MM.1S (cell line): ENCODE measurements around the gene CCDC86.

Experiments
- DNase-seq: peaks from one replicate; pipeline ENCODE4 v3.0.0-alpha.2; 2015
- H2AFZ ChIP-seq: fragments of 300-600 bp; sonication (generic); 2 replicates; pipeline ENCODE4 v1.6.0; 2016; ENCODE audit warnings: antibody characterized with exemption, low read length
- H3F3A ChIP-seq: fragments of 300-600 bp; sonication (generic); 2 replicates; pipeline ENCODE4 v1.6.1; 2016; ENCODE audit warnings: mild to moderate bottlenecking, antibody characterized with exemption, low read length, moderate library complexity, mixed read lengths; ENCODE audit not compliant: insufficient read depth
- H3K27ac ChIP-seq: fragments of 300-600 bp; sonication (generic); 2 replicates; pipeline ENCODE4 v1.5.1; 2016; ENCODE audit warnings: mild to moderate bottlenecking, low read length
- H3K27me3 ChIP-seq: fragments of 300-600 bp; sonication (generic); replicated peaks from 2 replicates; pipeline ENCODE4 v1.6.0; 2016; ENCODE audit warnings: low read length; ENCODE audit not compliant: insufficient read depth
- H3K36me3 ChIP-seq: fragments of 300-600 bp; sonication (generic); replicated peaks from 2 replicates; pipeline ENCODE4 v1.6.1; 2016; ENCODE audit warnings: mild to moderate bottlenecking, low read length, mixed read lengths; ENCODE audit not compliant: insufficient read depth
- H3K4me1 ChIP-seq: fragments of 300-600 bp; sonication (generic); 2 replicates; pipeline ENCODE4 v1.6.1; 2016; ENCODE audit warnings: low read length, mixed read lengths
- H3K4me2 ChIP-seq: fragments of 300-600 bp; sonication (generic); 2 replicates; pipeline ENCODE4 v1.6.0; 2016; ENCODE audit warnings: low read depth, low read length
- H3K4me3 ChIP-seq: fragments of 300-600 bp; sonication (generic); 2 replicates; pipeline ENCODE4 v1.5.1; 2016; ENCODE audit warnings: low read length, mixed read lengths
- H3K79me2 ChIP-seq: fragments of 300-600 bp; sonication (generic); 2 replicates; pipeline ENCODE4 v1.6.1; 2016; ENCODE audit warnings: mixed run types, low read length, mixed read lengths
- H3K9ac ChIP-seq: fragments of 300-600 bp; sonication (generic); 2 replicates; pipeline ENCODE4 v1.6.1; 2016; ENCODE audit warnings: low read length, mixed read lengths
- H3K9me2 ChIP-seq: fragments of 300-600 bp; sonication (generic); replicated peaks from 2 replicates; pipeline ENCODE4 v1.6.1; 2016; ENCODE audit warnings: mild to moderate bottlenecking, low read length, mixed read lengths; ENCODE audit not compliant: insufficient read depth
- H3K9me3 ChIP-seq: fragments of 300-600 bp; sonication (generic); replicated peaks from 2 replicates; pipeline ENCODE4 v1.6.1; 2016; ENCODE audit warnings: mild to moderate bottlenecking, low read length, mixed read lengths; ENCODE audit not compliant: insufficient read depth
- H4K20me1 ChIP-seq: fragments of 300-600 bp; sonication (generic); 2 replicates; pipeline ENCODE4 v1.6.1; 2016; ENCODE audit warnings: mild to moderate bottlenecking, low read length, moderate library complexity, mixed read lengths; ENCODE audit not compliant: insufficient read depth
- EZH2 ChIP-seq: fragments of 300-600 bp; sonication (generic); optimal IDR thresholded peaks from 2 replicates; pipeline ENCODE3; 2017; ENCODE audit warnings: low read depth, mild to moderate bottlenecking, antibody characterized with exemption, low read length, mixed read lengths
- EZH2phosphoT487 ChIP-seq: fragments of 300-600 bp; sonication (generic); IDR thresholded peaks from 2 replicates; pipeline ENCODE4 v1.6.1; 2018; ENCODE audit warnings: antibody characterized with exemption, low read length
- TF ChIP-seq, protein P1 (sequence below): fragments of 300-600 bp; sonication (generic); IDR thresholded peaks from 2 replicates; pipeline ENCODE4 v1.5.1; 2016; ENCODE audit warnings: antibody characterized with exemption, low read length, mixed read lengths

Gene CCDC86

DNA sequence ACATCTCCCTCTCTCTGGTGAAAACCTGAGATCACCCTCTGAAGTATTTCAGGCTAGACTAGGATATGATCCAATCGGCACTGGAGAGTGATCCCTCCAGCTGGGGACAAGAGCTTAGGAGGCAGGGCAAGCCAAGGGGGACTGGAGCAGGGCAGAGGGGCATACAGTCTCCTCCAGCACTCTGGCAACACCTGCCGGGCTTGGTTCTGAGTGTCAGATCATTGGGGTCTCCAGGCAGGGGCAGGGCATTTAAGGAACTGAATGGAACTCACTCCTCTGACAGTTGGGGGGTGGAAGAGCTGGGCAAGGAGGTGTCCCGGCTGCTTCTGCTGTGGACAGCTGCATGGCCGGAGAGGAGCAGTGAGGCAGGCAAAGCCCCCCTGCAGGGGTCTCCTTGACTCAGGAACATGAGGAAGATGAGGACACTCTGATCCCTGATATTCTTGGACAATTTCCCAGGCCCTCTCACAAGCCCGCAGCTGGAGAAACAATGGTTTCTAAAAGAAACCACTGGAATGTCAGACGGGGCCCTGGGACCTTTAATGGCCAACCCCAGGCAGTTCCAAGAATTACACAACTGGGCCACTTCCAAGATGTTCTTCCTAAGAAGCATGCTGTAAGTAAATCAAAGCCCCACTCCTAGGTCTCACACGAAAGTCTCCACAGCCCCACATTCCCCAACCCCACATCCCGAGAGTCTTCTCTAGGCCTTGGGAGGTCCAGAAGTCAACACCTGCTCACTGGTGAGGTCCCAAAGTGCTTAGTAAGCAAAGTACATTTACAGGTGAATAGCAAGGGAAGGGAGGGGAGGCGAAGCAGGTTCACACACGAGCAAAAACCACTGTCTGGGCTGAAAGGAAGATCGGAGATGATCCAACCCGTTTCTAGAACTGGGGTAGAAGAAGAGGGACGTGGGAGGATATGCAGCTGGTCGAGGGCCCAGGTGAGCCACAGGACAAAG, 1.2 kb upstream of the CCDC86 start:
- H3K9me2 ChIP-seq = no peaks in the 10 kb centered on the region
- peaks cover 42% of the 10 kb centered on the region for H3K79me2 ChIP-seq
- H3K4me3 ChIP-seq = peak overlapping the region; percentile 29; the same call in 1 of the 2 replicates
- H3K9ac ChIP-seq = peak overlapping the region; percentile 50; the same call in 1 of the 2 replicates
- no peaks in the 10 kb centered on the region for H4K20me1 ChIP-seq
- peak overlapping the region; percentile 66 for H3K4me2 ChIP-seq
- TF ChIP-seq, protein P1, sequence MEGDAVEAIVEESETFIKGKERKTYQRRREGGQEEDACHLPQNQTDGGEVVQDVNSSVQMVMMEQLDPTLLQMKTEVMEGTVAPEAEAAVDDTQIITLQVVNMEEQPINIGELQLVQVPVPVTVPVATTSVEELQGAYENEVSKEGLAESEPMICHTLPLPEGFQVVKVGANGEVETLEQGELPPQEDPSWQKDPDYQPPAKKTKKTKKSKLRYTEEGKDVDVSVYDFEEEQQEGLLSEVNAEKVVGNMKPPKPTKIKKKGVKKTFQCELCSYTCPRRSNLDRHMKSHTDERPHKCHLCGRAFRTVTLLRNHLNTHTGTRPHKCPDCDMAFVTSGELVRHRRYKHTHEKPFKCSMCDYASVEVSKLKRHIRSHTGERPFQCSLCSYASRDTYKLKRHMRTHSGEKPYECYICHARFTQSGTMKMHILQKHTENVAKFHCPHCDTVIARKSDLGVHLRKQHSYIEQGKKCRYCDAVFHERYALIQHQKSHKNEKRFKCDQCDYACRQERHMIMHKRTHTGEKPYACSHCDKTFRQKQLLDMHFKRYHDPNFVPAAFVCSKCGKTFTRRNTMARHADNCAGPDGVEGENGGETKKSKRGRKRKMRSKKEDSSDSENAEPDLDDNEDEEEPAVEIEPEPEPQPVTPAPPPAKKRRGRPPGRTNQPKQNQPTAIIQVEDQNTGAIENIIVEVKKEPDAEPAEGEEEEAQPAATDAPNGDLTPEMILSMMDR = no peak
- TF ChIP-seq EZH2 (no peak), EZH2phosphoT487 (no peak)
- peaks cover 63% of the 10 kb centered on the region for H3K4me1 ChIP-seq
- peak overlapping the region; percentile 61 for H2AFZ ChIP-seq
- no peaks in the 10 kb centered on the region for H3K9me3 ChIP-seq
- H3K36me3 ChIP-seq = peaks cover 2% of the 10 kb centered on the region; the same call in 1 of the 2 replicates
- peak overlapping the region; percentile 94 for H3K27ac ChIP-seq
- H3K27me3 ChIP-seq = no peaks in the 10 kb centered on the region
- DNase-seq = peak; percentile 78
- H3F3A ChIP-seq = peaks cover 37% of the 10 kb centered on the region

DNA sequence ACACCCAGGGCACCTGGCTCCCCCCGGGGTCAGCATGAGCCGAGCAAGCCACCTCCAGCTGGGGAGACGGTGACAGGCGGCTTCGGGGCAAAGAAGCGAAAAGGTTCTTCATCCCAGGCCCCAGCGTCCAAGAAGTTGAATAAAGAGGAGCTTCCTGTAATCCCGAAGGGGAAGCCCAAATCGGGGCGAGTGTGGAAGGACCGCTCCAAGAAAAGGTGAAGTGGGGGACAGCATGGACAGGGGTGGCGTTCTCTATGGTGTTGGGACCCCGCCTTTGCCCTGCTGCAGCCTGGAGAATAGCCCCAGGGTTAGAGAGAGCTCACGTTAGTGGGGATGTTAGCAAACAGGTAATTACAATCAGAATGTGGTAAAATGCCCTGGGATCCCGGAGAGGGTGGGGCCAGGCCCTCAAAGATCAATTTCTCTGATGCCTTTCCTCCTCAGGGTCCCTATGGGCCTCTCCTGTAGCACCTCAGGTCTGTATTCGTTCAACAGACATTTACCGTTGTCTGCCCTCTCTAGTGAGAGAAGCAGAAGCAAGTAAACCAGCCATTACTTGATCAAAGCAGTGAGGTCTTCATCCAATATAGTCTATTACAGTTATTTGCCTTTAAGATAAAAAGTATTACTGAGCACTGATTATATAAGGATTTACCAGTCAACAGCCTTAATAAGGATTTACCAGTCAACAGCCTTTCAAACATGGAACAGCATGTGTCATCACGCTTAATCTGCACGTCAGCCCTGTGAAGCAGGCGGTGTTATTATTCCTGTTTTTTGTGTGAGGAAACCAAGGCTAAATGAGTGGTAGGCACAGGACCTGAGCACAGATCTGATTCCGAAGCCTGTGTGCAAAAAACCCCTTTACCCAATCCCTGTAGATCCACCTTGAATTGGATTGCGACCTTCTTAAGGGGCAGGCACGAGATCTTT, 1.0 kb downstream of the CCDC86 start:
- Histone ChIP-seq H3K27ac (peak overlapping the region; percentile 94; the same call in 1 of the 2 replicates), H3K4me2 (peak overlapping the region; percentile 94), H3K9me2 (no peaks in the 10 kb centered on the region), H3K36me3 (peaks cover 13% of the 10 kb centered on the region), H2AFZ (no peak overlapping the region), H3K4me1 (peaks cover 48% of the 10 kb centered on the region), H3K9ac (peak overlapping the region; percentile 97), H3K27me3 (no peaks in the 10 kb centered on the region), H4K20me1 (no peaks in the 10 kb centered on the region), H3F3A (peaks cover 32% of the 10 kb centered on the region), H3K9me3 (no peaks in the 10 kb centered on the region), H3K79me2 (peaks cover 64% of the 10 kb centered on the region), H3K4me3 (peak overlapping the region; percentile 92)
- no peak for TF ChIP-seq EZH2phosphoT487
- TF ChIP-seq, protein P1 = no peak
- no peak for TF ChIP-seq EZH2
- DNase-seq = no peak

DNA sequence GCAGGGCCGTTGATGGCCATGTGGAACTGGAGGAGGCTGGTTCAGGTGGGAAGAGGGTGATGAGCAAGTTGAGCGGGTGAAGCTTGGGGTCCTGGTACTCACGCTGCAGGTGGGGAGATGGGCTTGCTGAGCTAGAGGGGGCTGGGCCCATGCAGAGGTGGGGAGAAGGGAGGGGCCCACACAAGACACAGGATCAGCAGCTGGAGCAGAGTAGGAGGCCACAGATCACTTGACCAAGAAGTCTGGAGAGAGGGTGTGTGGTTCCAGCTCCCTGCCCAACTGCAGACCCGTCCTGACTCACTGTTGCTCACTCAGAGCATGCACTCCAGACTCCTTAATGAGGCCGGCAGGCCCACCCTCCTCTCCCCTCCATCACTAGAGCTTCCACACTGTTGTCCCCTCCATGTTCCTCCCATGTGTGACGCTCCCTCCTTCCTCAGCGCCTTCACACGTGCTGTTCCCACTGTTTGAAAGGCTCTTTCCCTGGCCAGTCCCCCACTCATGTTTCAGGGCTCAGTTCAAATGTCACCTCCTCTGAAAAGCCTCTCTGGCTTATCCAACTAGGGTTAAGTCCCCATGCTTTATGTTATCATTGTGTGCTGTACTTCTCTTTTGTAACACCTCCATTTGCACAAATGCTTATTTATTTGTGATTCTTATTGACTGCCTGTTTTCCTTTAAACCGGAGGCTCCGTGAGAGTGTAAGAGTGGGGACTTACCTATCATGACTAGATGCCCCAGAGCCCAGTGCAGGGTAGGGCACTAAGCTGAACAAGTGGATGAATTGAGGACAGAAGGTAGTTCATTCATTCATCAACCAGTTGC, 2.3 kb downstream of the CCDC86 start:
- TF ChIP-seq, protein P1 = no peak
- TF ChIP-seq EZH2 (no peak), EZH2phosphoT487 (no peak)
- H3K9me3 ChIP-seq = no peaks in the 10 kb centered on the region
- peaks cover 34% of the 10 kb centered on the region for H3K4me1 ChIP-seq
- H3K4me3 ChIP-seq = peak overlapping the region; percentile 92
- H3K9ac ChIP-seq = peak overlapping the region; percentile 97
- H3K79me2 ChIP-seq = peaks cover 77% of the 10 kb centered on the region
- no peak overlapping the region for H2AFZ ChIP-seq
- H3K4me2 ChIP-seq = peak overlapping the region; percentile 94
- peaks cover 22% of the 10 kb centered on the region for H3F3A ChIP-seq
- H3K36me3 ChIP-seq = peaks cover 19% of the 10 kb centered on the region
- H3K27ac ChIP-seq = peak overlapping the region; percentile 94; the same call in 1 of the 2 replicates
- no peaks in the 10 kb centered on the region for H3K9me2 ChIP-seq
- no peaks in the 10 kb centered on the region for H4K20me1 ChIP-seq
- no peak for DNase-seq
- H3K27me3 ChIP-seq = no peaks in the 10 kb centered on the region
